HG03571 (cell line): ENCODE results near the gene TGM6.
"Not testable (repeated sequence)": the region's sequence is repeated elsewhere in the genome, so short reads cannot be mapped to it uniquely, and the experiment has no call there.

Source experiments
- ATAC-seq: cut with Tn5 transposase; IDR thresholded peaks from one replicate; pipeline ENCODE4 v1.9.1; 2021; ENCODE audit not compliant: unreplicated experiment

The TGM6 gene

DNA sequence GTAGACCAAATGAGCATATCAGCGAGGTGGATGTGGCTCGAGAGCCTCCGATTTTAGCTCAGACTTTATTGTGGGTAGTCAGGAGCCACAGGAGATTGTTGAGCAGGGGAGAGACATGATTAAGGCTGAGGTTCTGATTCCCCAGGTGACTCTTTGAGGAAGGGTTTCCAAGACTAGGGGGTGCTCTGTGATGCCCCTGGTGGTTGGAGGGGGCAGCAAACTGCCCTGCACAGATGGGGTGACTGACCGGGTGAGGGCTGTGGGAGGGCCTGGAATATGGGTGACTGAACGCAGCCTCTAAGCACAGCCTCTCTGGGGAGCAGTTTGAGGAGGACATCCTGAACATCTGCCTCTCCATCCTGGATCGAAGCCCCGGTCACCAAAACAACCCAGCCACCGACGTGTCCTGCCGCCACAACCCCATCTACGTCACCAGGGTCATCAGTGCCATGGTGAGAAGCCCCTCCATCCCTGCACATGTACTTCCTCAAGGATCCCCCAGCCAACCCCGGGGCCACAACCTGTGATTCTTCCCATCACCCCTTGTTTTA, 17.0 kb downstream of the TGM6 start:
- no peak for ATAC-seq

DNA sequence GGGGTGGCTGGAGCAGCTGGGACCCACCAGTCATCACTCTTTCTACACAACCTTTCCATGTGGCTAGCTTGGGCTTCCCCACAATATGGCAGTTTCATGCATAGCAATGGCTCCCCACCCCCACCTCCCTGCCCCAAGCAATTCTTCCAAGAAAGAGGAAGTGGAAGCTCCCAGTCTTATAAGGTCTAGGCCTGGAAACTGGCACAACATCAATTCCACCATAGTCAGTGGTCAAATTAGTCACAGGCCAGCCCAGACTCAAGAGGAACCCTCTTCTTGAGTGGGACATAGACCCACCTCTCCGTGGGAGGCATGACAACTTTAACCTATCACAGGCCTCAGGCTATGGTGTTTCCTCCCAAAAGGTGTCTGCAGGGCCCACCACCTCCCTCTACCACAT, 17.7 kb downstream of the TGM6 start:
- ATAC-seq = no peak

- ATAC-seq = no peak
Measured at GRCh38 chr20:2399390-2399789, 18.7 kb downstream of the TGM6 start.

DNA sequence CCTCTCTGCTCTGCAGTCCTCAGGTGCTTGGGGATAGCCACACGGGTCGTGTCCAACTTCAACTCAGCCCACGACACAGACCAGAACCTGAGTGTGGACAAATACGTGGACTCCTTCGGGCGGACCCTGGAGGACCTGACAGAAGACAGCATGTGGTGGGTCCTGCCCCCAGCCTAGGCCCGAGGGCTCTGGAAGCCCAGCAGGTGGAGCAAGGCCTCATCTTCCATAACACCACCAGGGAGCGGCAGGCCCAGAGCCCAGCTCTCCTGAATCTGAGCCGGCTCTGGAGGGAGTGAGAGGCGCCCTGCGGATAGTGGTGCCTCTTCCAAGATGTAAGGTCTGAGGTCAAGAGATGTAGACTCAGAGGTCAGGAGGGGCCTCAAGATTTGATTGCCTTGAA, 19.6 kb downstream of the TGM6 start:
- no peak for ATAC-seq

- no peak for ATAC-seq
Measured at GRCh38 chr20:2401527-2401926, 20.8 kb downstream of the TGM6 start.

- no peak for ATAC-seq
Measured at GRCh38 chr20:2402271-2402980, 21.7 kb downstream of the TGM6 start.

DNA sequence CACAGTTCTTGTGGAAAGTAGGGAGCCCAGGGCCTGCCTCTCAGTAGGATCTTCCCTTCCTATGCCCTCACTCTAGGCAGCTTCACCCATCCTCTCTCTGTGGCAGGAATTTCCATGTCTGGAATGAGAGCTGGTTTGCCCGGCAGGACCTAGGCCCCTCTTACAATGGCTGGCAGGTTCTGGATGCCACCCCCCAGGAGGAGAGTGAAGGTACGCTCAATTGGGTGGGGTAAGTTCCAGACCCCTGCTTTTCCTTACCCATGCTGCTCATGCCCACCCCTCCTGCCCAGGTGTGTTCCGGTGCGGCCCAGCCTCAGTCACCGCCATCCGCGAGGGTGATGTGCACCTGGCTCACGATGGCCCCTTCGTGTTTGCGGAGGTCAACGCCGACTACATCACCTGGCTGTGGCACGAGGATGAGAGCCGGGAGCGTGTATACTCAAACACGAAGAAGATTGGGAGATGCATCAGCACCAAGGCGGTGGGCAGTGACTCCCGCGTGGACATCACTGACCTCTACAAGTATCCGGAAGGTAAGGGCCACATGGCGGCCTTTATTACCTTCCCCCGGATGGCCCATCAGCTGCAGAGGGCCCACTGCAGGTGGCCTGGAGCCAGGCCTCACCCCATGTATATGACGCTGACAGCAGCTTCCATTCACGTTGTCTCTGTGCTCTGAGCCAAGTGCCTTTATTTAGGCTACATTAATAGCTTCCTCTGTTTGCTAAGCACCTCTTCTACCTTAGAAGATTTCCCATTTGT, 22.8 kb downstream of the TGM6 start:
- no peak for ATAC-seq

- ATAC-seq = no peak
Measured at GRCh38 chr20:2405693-2406065, 25.0 kb downstream of the TGM6 start.

GRCh38 chr20:2407355-2407754, 26.7 kb downstream of the TGM6 start:
- not testable (repeated sequence) for ATAC-seq

- ATAC-seq = no peak
Measured at GRCh38 chr20:2408111-2408510, 27.4 kb downstream of the TGM6 start.

GRCh38 chr20:2416541-2417212, 36.0 kb downstream of the TGM6 start:
- ATAC-seq = no peak

DNA sequence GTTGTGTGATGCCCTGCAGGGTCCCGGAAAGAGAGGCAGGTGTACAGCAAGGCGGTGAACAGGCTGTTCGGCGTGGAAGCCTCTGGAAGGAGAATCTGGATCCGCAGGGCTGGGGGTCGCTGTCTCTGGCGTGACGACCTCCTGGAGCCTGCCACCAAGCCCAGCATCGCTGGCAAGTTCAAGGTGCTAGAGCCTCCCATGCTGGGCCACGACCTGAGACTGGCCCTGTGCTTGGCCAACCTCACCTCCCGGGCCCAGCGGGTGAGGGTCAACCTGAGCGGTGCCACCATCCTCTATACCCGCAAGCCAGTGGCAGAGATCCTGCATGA, 36.5 kb downstream of the TGM6 start:
- no peak for ATAC-seq

DNA sequence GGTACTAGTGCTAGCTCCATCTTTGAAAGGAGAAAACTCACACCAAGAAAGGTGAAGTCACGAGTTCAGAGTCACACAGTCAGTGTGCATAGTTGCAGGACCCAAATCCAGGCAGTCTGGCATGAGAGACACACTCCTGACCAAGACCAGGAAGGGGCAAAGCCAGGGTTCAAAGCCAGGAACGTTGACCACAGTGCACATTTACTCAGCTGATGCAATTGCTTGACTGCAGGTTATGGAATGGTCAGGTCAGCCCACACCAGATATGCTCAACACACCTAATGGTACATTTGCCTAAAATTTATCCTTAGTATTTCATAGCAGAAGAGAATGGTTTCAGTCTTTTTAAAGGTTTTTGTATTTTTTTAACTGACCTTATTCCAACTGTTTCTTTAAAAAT, 37.7 kb downstream of the TGM6 start:
- ATAC-seq = no peak

DNA sequence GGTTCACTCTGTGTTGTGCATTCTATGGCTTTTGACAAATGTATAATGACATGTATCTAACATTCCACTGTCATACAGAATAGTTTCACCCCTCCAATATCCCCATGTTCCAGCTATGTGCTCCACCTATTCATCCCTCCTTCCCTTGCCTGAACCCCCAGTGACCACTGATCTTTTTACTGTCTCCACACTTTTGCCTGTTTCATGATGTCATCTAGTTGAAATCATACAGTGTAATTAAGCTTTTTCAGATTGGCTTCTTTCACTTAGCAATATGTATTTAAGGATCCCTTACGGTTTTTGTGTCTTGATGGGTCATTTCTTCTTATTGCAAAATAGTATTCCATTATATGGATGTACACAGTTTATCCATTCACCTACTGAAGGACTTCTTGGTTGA, 39.8 kb downstream of the TGM6 start:
- ATAC-seq = no peak

GRCh38 chr20:2421247-2421646, 40.5 kb downstream of the TGM6 start:
- ATAC-seq = no peak

- ATAC-seq = no peak
Measured at GRCh38 chr20:2429051-2429450, 48.4 kb downstream of the TGM6 start.

DNA sequence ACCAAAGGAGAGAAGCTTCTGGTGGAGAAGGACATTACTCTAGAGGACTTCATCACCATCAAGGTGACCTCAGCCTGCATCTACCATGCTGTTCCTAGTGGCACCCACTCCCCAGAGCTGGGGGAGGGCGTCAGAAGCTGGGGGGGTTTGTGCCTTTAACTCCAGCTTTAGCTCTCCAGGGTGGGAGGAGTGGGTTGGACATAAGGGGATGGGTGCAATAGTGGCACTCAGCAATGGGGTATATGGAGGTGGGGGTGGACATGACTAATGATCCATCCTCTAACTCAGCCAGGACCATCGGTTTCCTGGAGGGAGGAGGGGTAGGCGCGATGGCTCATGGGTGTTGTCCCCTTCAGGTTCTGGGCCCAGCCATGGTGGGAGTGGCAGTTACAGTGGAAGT, 49.8 kb downstream of the TGM6 start:
- ATAC-seq = no peak

DNA sequence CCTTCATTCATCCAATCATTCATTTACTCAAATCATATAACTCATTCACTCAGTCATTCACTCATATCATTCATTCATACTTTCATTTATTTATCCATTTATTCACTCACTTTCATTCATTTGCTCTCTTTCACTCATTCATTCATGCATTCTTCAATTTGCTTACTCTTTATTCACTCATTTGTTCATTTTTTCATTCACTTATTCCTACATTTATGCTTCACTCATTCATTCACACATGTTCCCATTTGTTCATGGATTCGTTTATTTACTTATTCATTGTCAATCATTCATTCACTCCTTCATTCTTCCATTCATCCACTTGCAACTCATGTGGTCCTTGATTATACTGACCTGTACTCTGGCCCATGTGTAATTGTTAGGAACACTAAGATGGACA, 50.5 kb downstream of the TGM6 start:
- ATAC-seq = no peak

DNA sequence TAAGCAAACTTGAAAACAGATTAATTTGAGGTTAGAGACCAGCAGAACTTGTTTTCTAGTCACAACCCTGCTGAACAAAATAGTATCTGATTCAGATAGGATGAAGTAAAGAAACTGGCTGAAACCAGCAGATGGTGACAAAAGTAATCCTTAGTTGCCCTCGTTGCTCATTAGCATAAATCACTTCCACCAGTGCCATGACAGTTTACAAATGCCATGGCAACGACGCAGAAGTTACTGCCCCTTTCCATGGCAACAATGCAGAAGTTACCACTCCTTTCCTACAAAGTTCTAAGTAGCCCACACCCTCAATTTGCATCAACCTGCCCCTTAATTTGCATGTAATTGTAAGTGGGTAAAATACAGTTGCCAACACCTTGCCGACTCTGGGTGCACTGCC, 66.1 kb downstream of the TGM6 start:
- no peak for ATAC-seq

DNA sequence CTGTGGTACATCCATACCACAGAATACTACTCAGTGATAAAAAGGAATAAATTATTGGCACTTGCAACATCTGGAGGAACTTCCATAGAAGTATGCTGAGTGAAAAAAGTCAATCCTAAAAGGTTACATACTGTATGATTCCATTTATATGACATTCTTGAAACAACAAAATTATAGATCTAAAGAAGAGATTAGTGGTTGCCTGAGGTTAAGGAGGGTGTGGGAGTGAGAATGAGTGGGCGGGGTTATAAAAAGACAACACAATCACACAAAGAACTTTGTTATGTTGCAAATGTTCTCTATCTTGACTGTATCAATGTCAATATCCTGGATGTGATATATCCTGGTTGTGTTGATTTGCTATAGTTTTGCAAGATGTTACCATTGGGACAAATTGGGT, 68.7 kb downstream of the TGM6 start:
- ATAC-seq = no peak

GRCh38 chr20:2451422-2451821, 70.7 kb downstream of the TGM6 start:
- ATAC-seq = no peak
